HL-60 (cell line): ENCODE results near the gene CCL11.

Experiments
- CTCF ChIP-seq: IDR thresholded peaks from one replicate; pipeline ENCODE4 v1.5.1; 2011; ENCODE audit warnings: low read length, control low read depth, inconsistent platforms; ENCODE audit not compliant: insufficient read depth
- POLR2AphosphoS5 ChIP-seq: IDR thresholded peaks from 2 replicates; pipeline ENCODE4 v1.6.1; 2012; ENCODE audit warnings: low read depth

- no peak for TF ChIP-seq POLR2AphosphoS5
- TF ChIP-seq CTCF, result no peak
Measured at GRCh38 chr17:34319039-34319483, 33.5 kb downstream of the CCL11 start, which contains the start of gene CCL8.
